HG02798 (cell line): ENCODE results near the gene NCKIPSD.
A peak's percentile ranks its signal among the peaks of the same experiment; 100 is the strongest.
"Not testable (repeated sequence)": the region's sequence is repeated elsewhere in the genome, so short reads cannot be mapped to it uniquely, and the experiment has no call there.

Experiments used
- ATAC-seq: cut with Tn5 transposase; IDR thresholded peaks from one replicate; pipeline ENCODE4 v1.9.1; 2021; ENCODE audit warnings: mild to moderate bottlenecking; ENCODE audit not compliant: unreplicated experiment, poor library complexity

Gene NCKIPSD

GRCh38 chr3:48685603-48686511, at the start of gene NCKIPSD:
TSS of gene NCKIPSD (minus strand) at chr3:48685915. CDS start at chr3:48685807, 108 bp downstream.
- peak; percentile 88 for ATAC-seq

- ATAC-seq: not testable (repeated sequence)
Measured at GRCh38 chr3:48735075-48735767, 49.5 kb upstream of the NCKIPSD start.

- not testable (repeated sequence) for ATAC-seq
Measured at GRCh38 chr3:48734541-48734940, 48.8 kb upstream of the NCKIPSD start.

- ATAC-seq: not testable (repeated sequence)
Measured at GRCh38 chr3:48733752-48734518, 48.2 kb upstream of the NCKIPSD start.

GRCh38 chr3:48727511-48727910, 41.8 kb upstream of the NCKIPSD start:
- no peak for ATAC-seq

GRCh38 chr3:48725185-48725855, 39.6 kb upstream of the NCKIPSD start:
- not testable (repeated sequence) for ATAC-seq

GRCh38 chr3:48723725-48724124, 38.0 kb upstream of the NCKIPSD start:
- ATAC-seq: no peak

GRCh38 chr3:48723293-48723692, 37.6 kb upstream of the NCKIPSD start:
- ATAC-seq: not testable (repeated sequence)

GRCh38 chr3:48716982-48717746, 31.4 kb upstream of the NCKIPSD start, which contains the start of gene IP6K2:
TSS of gene IP6K2 (minus strand) at chr3:48717221. CDS start at chr3:48695291, 21,930 bp downstream.
- ATAC-seq: peak; percentile 99

GRCh38 chr3:48716508-48716981, 30.8 kb upstream of the NCKIPSD start:
- ATAC-seq: no peak

GRCh38 chr3:48715174-48715800, 29.6 kb upstream of the NCKIPSD start:
- ATAC-seq: no peak

GRCh38 chr3:48711727-48712126, 26.0 kb upstream of the NCKIPSD start:
- no peak for ATAC-seq

- ATAC-seq: no peak
Measured at GRCh38 chr3:48709051-48709461, 23.3 kb upstream of the NCKIPSD start.

- ATAC-seq: no peak
Measured at GRCh38 chr3:48708481-48708889, 22.8 kb upstream of the NCKIPSD start.

GRCh38 chr3:48707157-48707556, 21.4 kb upstream of the NCKIPSD start:
- ATAC-seq: no peak

- ATAC-seq: no peak
Measured at GRCh38 chr3:48702320-48702920, 16.7 kb upstream of the NCKIPSD start.

- ATAC-seq: no peak
Measured at GRCh38 chr3:48700731-48701405, 15.2 kb upstream of the NCKIPSD start.

GRCh38 chr3:48698891-48699290, 13.2 kb upstream of the NCKIPSD start:
- ATAC-seq: no peak
